Fibroblast of pulmonary artery (primary cell): ENCODE results near the gene YJU2.

Experiments
- DNase-seq: peaks from one replicate; pipeline ENCODE4 v3.0.0-alpha.2; 2010; ENCODE audit warnings: low read depth
- H3K4me3 ChIP-seq: replicated peaks from 2 replicates; pipeline ENCODE4 v1.5.1; 2011; ENCODE audit warnings: low read depth, mild to moderate bottlenecking, control low read depth, low read length, moderate library complexity
- CTCF ChIP-seq: IDR thresholded peaks from 2 replicates; pipeline ENCODE4 v1.5.1; 2011; ENCODE audit warnings: mild to moderate bottlenecking, control low read depth, low read length, inconsistent platforms; ENCODE audit errors: missing control alignments

Gene YJU2

GRCh38 chr19:4297901-4298809 is 51.3 kb downstream of the YJU2 start:
- H3K4me3 ChIP-seq, result no peak overlapping the region
- no peak for DNase-seq
- no peak for TF ChIP-seq CTCF

- DNase-seq, result no peak
- TF ChIP-seq CTCF, result no peak
- no peak overlapping the region for H3K4me3 ChIP-seq
Observed at GRCh38 chr19:4298810-4299550, 52.1 kb downstream of the YJU2 start.

GRCh38 chr19:4300589-4300988 is 53.7 kb downstream of the YJU2 start:
- H3K4me3 ChIP-seq, result no peak overlapping the region
- no peak for TF ChIP-seq CTCF
- no peak for DNase-seq

- no peak for TF ChIP-seq CTCF
- no peak overlapping the region for H3K4me3 ChIP-seq
Observed at GRCh38 chr19:4301590-4302242, 54.8 kb downstream of the YJU2 start.

GRCh38 chr19:4302243-4302640 is 55.4 kb downstream of the YJU2 start, which contains the start of gene TMIGD2:
TSS of gene TMIGD2 (minus strand) at chr19:4302389. CDS start at chr19:4302385, 4 bp downstream.
- DNase-seq, result no peak
- no peak for TF ChIP-seq CTCF
- H3K4me3 ChIP-seq, result no peak within 1 kb of the TSS

More at GRCh38 chr19:4301590-4302242, 54.8 kb downstream of the YJU2 start:
- no peak for DNase-seq

- TF ChIP-seq CTCF, result no peak
- no peak overlapping the region for H3K4me3 ChIP-seq
Observed at GRCh38 chr19:4303819-4304537, 57.1 kb downstream of the YJU2 start.

More at GRCh38 chr19:4303819-4304537, 57.1 kb downstream of the YJU2 start:
- no peak for DNase-seq
